K562 (cell line): ENCODE data around the gene CAVIN1. TPM values are rescaled to one million over a fixed set of nuclear protein-coding genes. Genes with fewer than 3 reads are reported as not detected.

ENCODE experiments used
- ATAC-seq: fragments of 200-7000 bp; cut with Tn5 transposase; 3 replicates; pipeline ENCODE4 v1.9.1; 2020; ENCODE audit warnings: moderate library complexity
- BruUV-seq: library from RNA; stranded (reverse); fragments of 400-500 nt; replicated peaks from 2 replicates; lab custom pipeline; 2021; lab: Mats Ljungman, UMichigan
- CTCF ChIA-PET: fragments of 300-600 bp; formaldehyde crosslinking; extraction: SDS; loops from one replicate; lab custom pipeline; 2021; ENCODE audit warnings: low intra/inter-chr PET ratio; lab: Yijun Ruan, JAX
- POLR2A ChIA-PET: fragments of 300-600, 350-650 bp; sonication (Branson Sonifier 250); formaldehyde crosslinking; extraction: SDS; loops from one replicate; lab custom pipeline; 2021; ENCODE audit warnings: antibody characterized with exemption, inconsistent platforms; lab: Yijun Ruan, JAX
- DNase-seq, 4 experiments: peaks; one replicate each; pipeline versions ENCODE4 v3.0.0 to v3.0.0-alpha.2; 2011 to 2018; ENCODE audit warnings: low spot score in 3 of 4, mixed read lengths in 3 of 4; ENCODE audit errors: extremely low read depth in 1 of 4
- FAIRE-seq: peaks from 2 replicates; lab custom pipeline; 2011; peaks lifted over from hg19 to GRCh38; lab: Jason Lieb, UNC
- H2AFZ ChIP-seq: 2 replicates; pipeline ENCODE4 v1.6.0; 2011; ENCODE audit warnings: low read depth, low read length, control low read depth, inconsistent platforms
- H3K27ac ChIP-seq: fragments of 200-600 bp; 3 replicates; pipeline ENCODE4 v1.8.0; 2011; ENCODE audit warnings: low read depth, mild to moderate bottlenecking, control low read depth, inconsistent platforms, low read length, moderate library complexity, mixed read lengths; ENCODE audit errors: extremely low read depth
- H3K27me3 ChIP-seq, 2 experiments: fragments of 300-600 bp in 1 of 2; 2 replicates in 1 of 2; 3 replicates in 1 of 2; pipeline versions ENCODE4 v1.6.0 to v1.8.0; 2011; ENCODE audit warnings: inconsistent platforms in 2 of 2, low read length in 2 of 2, mild to moderate bottlenecking in 1 of 2, mixed read lengths in 1 of 2, moderate library complexity in 1 of 2; ENCODE audit not compliant: control insufficient read depth in 2 of 2, insufficient read depth in 2 of 2
- H3K36me3 ChIP-seq: fragments of 300-600 bp; 3 replicates; pipeline ENCODE4 v1.8.0; 2011; ENCODE audit warnings: mild to moderate bottlenecking, low read length, inconsistent platforms; ENCODE audit not compliant: control insufficient read depth, insufficient read depth
- H3K4me1 ChIP-seq, 2 experiments: fragments of 200-600 bp in 1 of 2; replicated peaks in 1 of 2; 2 replicates in 1 of 2; 3 replicates in 1 of 2; pipeline versions ENCODE4 v1.5.1 to v1.8.0; 2011; ENCODE audit warnings: inconsistent platforms in 2 of 2, low read length in 2 of 2, mild to moderate bottlenecking in 1 of 2, mixed read lengths in 1 of 2, moderate library complexity in 1 of 2; ENCODE audit not compliant: control insufficient read depth in 2 of 2, insufficient read depth in 2 of 2
- H3K4me2 ChIP-seq: 2 replicates; pipeline ENCODE4 v1.6.1; 2011; ENCODE audit warnings: low read length, control low read depth, inconsistent platforms, mixed read lengths; ENCODE audit not compliant: insufficient read depth
- H3K4me3 ChIP-seq: fragments of 200-600 bp; sonication (generic), shearing (Covaris generic); 2 replicates; pipeline ENCODE4 v1.5.1; 2016; ENCODE audit warnings: control low read depth, inconsistent platforms
- H3K79me2 ChIP-seq: fragments of 200-600 bp; 3 replicates; pipeline ENCODE4 v1.8.0; 2011; ENCODE audit warnings: low read length, inconsistent platforms; ENCODE audit not compliant: control insufficient read depth, insufficient read depth
- H3K9ac ChIP-seq, 2 experiments: 2 replicates each; pipeline versions ENCODE4 v1.6.0 to v1.6.1; 2011; ENCODE audit warnings: low read depth in 2 of 2, low read length in 2 of 2, control low read depth in 1 of 2, inconsistent platforms in 1 of 2, mild to moderate bottlenecking in 1 of 2, mixed read lengths in 1 of 2; ENCODE audit not compliant: insufficient read depth in 1 of 2
- H3K9me1 ChIP-seq: one replicate; pipeline ENCODE4 v1.6.0; 2011; ENCODE audit warnings: inconsistent platforms, mild to moderate bottlenecking, low read length, moderate library complexity; ENCODE audit not compliant: control insufficient read depth, insufficient read depth
- H3K9me3 ChIP-seq: replicated peaks from 2 replicates; pipeline ENCODE4 v1.5.1; 2011; ENCODE audit warnings: low read depth, low read length, inconsistent platforms; ENCODE audit not compliant: control insufficient read depth, insufficient read depth
- H4K20me1 ChIP-seq: replicated peaks from 2 replicates; pipeline ENCODE4 v1.6.1; 2011; ENCODE audit warnings: low read length, inconsistent platforms, mixed read lengths; ENCODE audit not compliant: control insufficient read depth, insufficient read depth
- BDP1 ChIP-seq: IDR thresholded peaks from 3 replicates; pipeline ENCODE4 v1.6.1; 2011; ENCODE audit not compliant: insufficient read length, insufficient read depth
- CHD4 ChIP-seq: fragments of 200-600 bp; sonication (generic); IDR thresholded peaks from 3 replicates; pipeline ENCODE4 v1.6.1; 2012; ENCODE audit warnings: low read depth, mild to moderate bottlenecking, mixed read lengths, low read length, inconsistent platforms; ENCODE audit not compliant: insufficient read depth, insufficient replicate concordance, poor library complexity, severe bottlenecking
- FOXP4 ChIP-seq: sonication (generic); formaldehyde crosslinking; IDR thresholded peaks from 2 replicates; pipeline ENCODE4 v1.8.0; 2022; ENCODE audit warnings: mild to moderate bottlenecking, missing genetic modification reagents, borderline replicate concordance
- HDGF ChIP-seq: fragments of 450-650 bp; IDR thresholded peaks from 2 replicates; pipeline ENCODE4 v1.6.1; 2016
- RFX1 ChIP-seq: fragments of 450-650 bp; IDR thresholded peaks from 2 replicates; pipeline ENCODE4 v1.6.1; 2016; ENCODE audit warnings: mild to moderate bottlenecking, moderate library complexity
- ZNF239 ChIP-seq: fragments of 250-450 bp; sonication (Bioruptor Pico); IDR thresholded peaks from 2 replicates; pipeline ENCODE4 v1.4.0; 2020; ENCODE audit warnings: mild to moderate bottlenecking
- ZNF445 ChIP-seq: fragments of 250-450 bp; sonication (Bioruptor Pico); IDR thresholded peaks from 2 replicates; pipeline ENCODE4 v1.4.0; 2020; ENCODE audit warnings: low read depth, mild to moderate bottlenecking, moderate library complexity
- ZNF609 ChIP-seq: sonication (generic); formaldehyde crosslinking; IDR thresholded peaks from 2 replicates; pipeline ENCODE4 v1.8.1; 2023; ENCODE audit warnings: missing genetic modification reagents, mild to moderate bottlenecking, borderline replicate concordance
- ZNF717 ChIP-seq: fragments of 250-450 bp; sonication (Bioruptor Pico); IDR thresholded peaks from 2 replicates; pipeline ENCODE4 v1.5.0; 2021
- ZNF76 ChIP-seq: fragments of 250-450 bp; sonication (Bioruptor Pico); IDR thresholded peaks from 2 replicates; pipeline ENCODE4 v1.4.0; 2020; ENCODE audit warnings: mild to moderate bottlenecking, moderate library complexity, borderline replicate concordance
- WGBS: fragments of 100-300 bp; shearing (Covaris generic); methylation state at CpG from one replicate; pipeline ENCODE4 v1.1.6; 2016; ENCODE audit warnings: low coverage, mixed read lengths; ENCODE audit not compliant: insufficient coverage; ENCODE audit errors: missing lambda C conversion rate; 5-methylcytosine and 5-hydroxymethylcytosine counted together
- in situ Hi-C: fragments of 300-500 bp; cut with MboI; formaldehyde crosslinking; loops from 4 replicates; pipeline ENCODE4 v1.15.0; 2018; ENCODE audit warnings: inconsistent platforms, mixed read lengths
- intact Hi-C: fragments of 100-400 bp; cut with micrococcal nuclease; formaldehyde crosslinking; loops from 2 replicates; pipeline ENCODE4 v1.14.2; 2022
- polyA plus RNA-seq, 8 experiments: library from polyadenylated mRNA; depleted of rRNA in 4 of 8; stranded (reverse) in 5 of 8; unstranded in 3 of 8; fragments of >200 nt; fragmentation: Nextera tagmentation in 2 of 8; fragmentation: Illumina TruSeq in 1 of 8; extraction: Ambion mirVana in 2 of 8; extraction: Trizol in 1 of 8; gene quantifications; 2 replicates each; pipeline versions ENCODE4 v1.2.1 to v1.2.3, GENCODE V29; 2011 to 2014; ENCODE audit warnings: inconsistent platforms in 1 of 8, missing spikeins in 1 of 8
- total RNA-seq, 7 experiments: library from RNA; depleted of rRNA in 6 of 7; stranded (reverse); fragments of >200 nt in 6 of 7; fragmentation: Illumina TruSeq in 2 of 7; extraction: Trizol in 2 of 7; gene quantifications; 2 replicates each; pipeline versions ENCODE4 v1.2.1 to v1.2.3, GENCODE V29; 2011 to 2021; ENCODE audit warnings: low replicate concordance in 1 of 7
- TF ChIP-seq, protein P1 (sequence below): sonication (generic); formaldehyde crosslinking; IDR thresholded peaks from 2 replicates; pipeline ENCODE4 v1.8.1; 2023; ENCODE audit warnings: mild to moderate bottlenecking, missing genetic modification reagents

CAVIN1 gene
- total and polyA plus RNA-seq, 9 of the 15 experiments (the other 6 are each of a cell fraction or from before 2014, with no cell fraction given) = 6.8 to 162 (median 74.5) TPM

DNA sequence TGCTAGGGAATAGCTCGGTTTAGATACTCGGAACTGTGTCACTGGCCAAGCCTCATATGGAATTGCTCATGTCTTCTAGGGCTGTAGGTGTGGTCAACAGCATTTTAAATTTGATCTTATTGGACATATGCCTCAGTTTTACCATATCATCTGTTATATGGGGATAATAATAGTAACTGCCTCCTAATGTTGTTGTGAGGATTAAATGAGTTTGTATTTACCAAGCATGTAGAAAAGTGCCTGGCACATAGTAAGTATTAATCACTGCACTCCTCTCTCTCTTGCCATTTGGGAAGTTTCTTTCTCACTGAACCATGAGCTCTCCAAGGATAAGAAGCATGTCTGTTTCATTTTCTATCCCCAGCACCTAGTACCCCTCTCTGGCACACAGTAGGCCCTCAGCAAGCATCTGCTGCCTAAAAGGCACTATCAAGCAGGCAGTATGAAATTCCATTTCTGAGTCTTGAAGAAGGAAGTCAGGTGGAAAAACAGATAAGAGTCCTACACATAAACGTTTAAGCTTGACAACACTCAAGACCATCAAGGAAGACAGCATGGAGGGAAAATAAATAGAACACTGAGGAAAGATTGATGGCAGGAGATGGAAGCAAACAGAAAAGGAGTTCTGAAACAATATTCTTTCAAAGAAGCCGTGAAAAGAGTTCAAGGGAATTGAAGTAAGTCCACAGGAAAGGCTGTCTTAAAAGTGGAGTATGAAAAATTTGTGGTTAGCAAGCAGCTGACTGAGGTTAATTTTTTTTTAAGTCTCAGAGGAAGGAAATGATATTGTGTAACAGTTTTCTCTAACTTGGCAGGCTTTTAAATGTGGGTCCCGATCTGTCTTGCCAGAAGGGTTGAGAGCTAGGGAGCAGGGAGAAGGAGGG is 33.4 kb upstream of the CAVIN1 start:
- Histone ChIP-seq H3K4me3 (peak overlapping the region; percentile 24), H4K20me1 (peaks cover 18% of the 10 kb centered on the region), H3K79me2 (peaks cover 39% of the 10 kb centered on the region), H2AFZ (peak overlapping the region; percentile 71), H3K4me2 (peak overlapping the region; percentile 66), H3K9ac (peak overlapping the region; percentile 64 to 75; a peak in 3 of 4 replicates), H3K9me3 (no peaks in the 10 kb centered on the region), H3K4me1 (peaks cover 27 to 33% of the 10 kb centered on the region in 2 experiments), H3K27ac (peak overlapping the region; percentile 77), H3K9me1 (no peaks in the 10 kb centered on the region), H3K36me3 (peaks cover 16% of the 10 kb centered on the region), H3K27me3 (no peaks in the 10 kb centered on the region)
- in situ Hi-C loops = no loop called here
- ATAC-seq (peak; percentile 10; the same call in 2 of the 3 replicates), DNase-seq (peak; percentile 62 to 77 (median 64)), FAIRE-seq (peak; percentile 95)
- 24% methylated on average over 5 of the region's 5 CpGs for WGBS
- BruUV-seq = no TSS peak
- POLR2A ChIA-PET = interaction anchor here (0.6 to 1.3 kb wide), 9 partner anchors 15 to 500 kb away, joined by 3 to 6 read pairs (median 3); partner anchors contain the start of gene CAVIN1
- CTCF ChIA-PET = interaction anchor here (1.1 kb wide), 1 partner anchor 71 kb away, joined by 3 read pairs; no protein-coding TSS in a partner anchor
- intact Hi-C loops = loop anchor here (5.0 kb wide), 1 partner anchor 134 kb away; no protein-coding TSS in a partner anchor
- TF ChIP-seq ZNF717 (no peak), RFX1 (no peak), ZNF609 (CRISPR knock-in tag) (no peak), BDP1 (no peak), CHD4 (peak; percentile 64), HDGF (0 out of 2 replicates have a peak, but pooled peaks have one; percentile 21), FOXP4 (no peak), ZNF445 (CRISPR knock-in tag) (no peak), ZNF239 (no peak), ZNF76 (CRISPR knock-in tag) (no peak)
- TF ChIP-seq, protein P1, sequence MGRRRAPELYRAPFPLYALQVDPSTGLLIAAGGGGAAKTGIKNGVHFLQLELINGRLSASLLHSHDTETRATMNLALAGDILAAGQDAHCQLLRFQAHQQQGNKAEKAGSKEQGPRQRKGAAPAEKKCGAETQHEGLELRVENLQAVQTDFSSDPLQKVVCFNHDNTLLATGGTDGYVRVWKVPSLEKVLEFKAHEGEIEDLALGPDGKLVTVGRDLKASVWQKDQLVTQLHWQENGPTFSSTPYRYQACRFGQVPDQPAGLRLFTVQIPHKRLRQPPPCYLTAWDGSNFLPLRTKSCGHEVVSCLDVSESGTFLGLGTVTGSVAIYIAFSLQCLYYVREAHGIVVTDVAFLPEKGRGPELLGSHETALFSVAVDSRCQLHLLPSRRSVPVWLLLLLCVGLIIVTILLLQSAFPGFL (CRISPR knock-in tag) = no peak
